GM18520 (cell line): Measurements from ENCODE around the gene UBE2Q2.

Experiments
- ATAC-seq: cut with Tn5 transposase; IDR thresholded peaks from one replicate; pipeline ENCODE4 v1.9.1; 2021; ENCODE audit not compliant: unreplicated experiment

The UBE2Q2 gene

DNA sequence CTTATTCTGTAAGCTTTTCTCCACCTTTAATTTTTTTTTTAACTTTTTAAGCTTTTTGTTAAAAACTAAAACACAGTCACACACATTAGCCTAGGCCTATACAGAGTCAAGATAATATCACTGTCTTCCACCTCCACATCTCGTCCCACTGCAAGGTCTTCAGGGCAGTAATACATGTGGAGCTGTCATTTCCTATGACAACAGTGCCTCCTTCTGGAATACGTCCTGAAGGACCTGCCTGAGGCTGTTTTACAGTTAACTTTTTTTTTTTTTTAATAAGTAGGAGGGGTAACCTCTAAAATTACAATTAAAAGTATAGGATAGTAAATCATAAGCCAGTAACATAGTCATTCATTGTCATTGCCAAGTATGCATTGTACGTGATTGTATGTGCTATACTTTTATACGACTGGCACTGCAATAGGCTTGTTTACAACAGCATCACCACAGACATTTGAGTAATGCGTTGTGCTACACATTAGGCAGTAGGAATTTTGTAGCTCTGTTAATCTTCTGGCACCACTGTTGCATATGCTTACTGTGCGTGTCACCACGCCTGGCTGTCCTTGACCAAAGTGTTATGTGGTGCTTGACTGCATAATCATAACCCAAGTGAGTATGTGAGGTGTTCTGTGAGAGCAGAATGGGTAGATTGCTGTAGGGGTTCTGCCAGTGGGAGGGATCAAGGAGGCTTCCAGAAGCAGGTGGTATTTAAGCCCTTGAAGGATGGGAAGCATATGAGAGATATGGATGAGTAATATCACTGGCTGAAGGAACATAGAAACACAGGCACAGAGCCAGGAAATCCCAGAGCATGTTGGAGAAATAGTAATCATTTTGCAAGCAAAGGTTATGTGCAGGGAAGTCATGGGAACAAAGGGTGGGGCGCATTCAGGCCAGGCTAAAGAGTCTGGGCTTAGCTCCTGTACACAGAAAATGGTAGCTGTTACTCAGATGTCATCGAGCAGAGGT is 78.8 kb downstream of the UBE2Q2 start:
- no peak for ATAC-seq

DNA sequence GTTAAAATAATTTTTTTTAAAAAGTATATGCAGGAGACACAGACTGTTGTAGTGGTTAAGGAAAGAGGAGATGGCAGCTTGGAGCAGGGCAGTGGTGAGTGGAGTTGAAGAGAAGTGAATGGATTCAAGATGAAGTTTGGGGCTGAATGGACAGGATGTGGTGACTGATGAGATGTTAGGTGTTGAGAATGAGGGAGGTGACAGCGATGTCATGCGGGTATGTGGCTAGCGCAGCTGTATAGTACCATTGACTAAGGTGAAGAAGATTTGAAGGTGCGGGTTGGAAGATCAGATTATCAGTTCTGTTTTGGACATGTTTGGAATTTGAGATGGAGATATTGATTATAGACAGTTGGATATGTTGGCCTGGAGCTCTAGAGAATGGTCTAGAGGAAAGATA is 80.5 kb downstream of the UBE2Q2 start:
- no peak for ATAC-seq

DNA sequence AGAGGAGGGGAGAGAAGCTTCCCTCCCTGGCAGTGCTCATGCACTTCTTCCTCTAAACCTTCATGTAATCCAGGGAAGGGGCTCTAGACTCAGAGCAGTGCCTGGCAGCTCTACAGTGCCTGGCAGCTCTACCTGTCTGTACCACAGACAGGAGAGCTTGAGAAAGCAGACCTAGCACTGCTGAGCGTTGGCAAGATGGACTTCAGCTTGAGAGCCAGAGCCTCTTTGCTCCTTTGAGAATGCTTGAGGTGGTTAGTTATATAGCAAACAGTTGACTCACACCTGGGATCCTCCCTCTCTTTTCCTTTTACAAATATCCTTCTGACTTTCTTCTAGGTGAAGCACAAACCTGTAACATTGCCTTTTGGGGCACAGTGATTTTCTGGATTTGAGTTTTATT is 81.3 kb downstream of the UBE2Q2 start:
- no peak for ATAC-seq

DNA sequence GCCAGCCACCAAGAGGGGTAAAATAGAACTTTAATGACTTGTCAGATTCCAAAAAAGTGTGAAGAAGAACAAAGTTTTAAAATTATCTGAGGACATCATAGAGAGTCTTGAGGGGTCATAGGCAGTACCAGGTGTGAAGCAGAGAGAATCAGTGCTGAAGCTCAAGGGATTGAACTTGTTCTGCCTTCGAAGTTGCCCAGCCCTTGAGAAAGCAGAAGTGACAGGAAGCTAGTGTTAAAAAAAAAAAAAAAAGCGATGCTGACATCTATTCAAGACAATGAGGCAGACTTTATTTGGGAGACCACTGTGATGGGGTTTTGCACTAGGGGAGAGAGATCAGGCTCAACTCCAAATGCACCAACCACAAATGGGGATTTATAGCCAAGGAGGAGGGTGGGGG is 82.2 kb downstream of the UBE2Q2 start:
- ATAC-seq = no peak

DNA sequence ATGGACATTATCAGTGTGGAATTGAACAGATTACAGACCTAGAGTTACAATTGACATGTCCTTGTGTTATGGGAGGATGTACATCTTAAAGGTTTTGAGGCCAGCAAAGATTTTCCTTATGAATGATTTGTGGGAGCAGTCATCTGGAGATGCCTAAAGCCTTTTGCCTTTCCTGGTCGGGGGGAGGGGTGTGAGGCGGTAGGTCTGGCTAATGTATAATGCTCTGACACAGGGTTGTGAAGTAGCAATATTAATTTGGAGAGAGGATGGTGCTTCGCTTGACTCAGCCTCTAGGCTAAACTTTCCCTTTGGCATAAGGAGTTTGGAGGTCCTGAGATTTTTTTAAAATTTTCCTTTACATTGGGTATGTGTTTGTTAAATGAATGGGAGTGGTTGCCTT is 83.7 kb downstream of the UBE2Q2 start:
- no peak for ATAC-seq

DNA sequence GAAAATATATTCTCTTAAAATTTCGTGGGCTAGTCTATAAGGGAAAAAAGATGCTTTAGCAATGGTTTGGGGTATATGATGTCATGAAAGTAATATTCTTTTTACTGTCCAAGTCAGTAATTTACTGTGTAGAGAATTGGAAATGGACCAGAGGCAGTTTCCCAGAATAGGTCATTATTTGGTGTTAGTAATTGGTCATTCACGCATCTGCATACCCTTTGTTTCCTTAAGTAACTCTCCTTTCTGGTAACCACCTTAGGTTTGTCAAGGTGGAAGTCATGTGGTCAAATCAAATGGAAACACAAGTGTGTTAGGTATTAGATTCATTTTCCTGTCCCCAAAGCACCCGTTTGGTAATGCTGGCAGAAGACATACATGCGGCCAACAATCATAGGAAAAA is 84.4 kb downstream of the UBE2Q2 start:
- ATAC-seq = no peak

DNA sequence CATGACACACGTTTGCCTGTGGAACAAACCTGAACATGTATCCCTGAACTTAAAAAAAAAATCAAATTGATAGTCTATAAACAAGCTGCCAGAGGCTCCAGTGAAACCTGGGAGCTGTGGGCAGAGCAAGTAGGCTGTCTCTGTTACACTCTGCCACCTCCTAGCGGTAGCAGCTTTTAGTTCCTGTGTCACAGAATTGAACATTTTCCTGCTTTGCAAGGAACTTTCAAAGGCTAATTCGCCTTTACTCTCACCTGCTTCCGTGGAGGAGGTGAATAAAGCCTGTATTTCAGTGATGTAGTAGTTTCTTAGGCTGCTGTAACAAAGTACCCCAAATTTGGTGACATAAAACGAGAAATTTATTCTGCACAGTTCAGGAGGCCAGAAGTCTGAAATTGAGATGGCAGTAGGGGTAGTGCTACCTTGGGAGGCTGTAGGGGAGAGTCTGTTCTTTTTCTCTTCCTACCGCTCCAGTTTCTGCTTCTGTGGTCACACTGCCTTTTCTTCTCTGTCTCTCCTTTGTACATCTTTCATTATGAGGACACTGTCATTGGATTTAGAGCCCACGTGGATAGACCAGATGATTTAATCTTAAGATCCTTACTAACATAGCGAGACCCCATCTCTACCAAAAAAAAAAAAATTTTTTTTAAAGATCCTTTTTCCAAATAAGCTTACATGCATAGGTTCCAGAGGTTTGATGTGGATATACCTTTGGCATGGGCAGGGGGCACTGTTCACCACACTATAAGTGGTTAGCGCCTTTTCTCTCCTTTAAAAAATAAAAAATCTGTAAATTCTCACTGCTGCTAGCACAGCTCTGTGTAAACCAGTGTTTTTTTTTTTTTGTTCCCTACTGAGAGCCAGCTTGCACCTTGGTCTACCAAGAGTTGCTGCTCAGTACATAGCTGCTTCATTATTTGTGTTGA is 85.7 kb downstream of the UBE2Q2 start:
- no peak for ATAC-seq

DNA sequence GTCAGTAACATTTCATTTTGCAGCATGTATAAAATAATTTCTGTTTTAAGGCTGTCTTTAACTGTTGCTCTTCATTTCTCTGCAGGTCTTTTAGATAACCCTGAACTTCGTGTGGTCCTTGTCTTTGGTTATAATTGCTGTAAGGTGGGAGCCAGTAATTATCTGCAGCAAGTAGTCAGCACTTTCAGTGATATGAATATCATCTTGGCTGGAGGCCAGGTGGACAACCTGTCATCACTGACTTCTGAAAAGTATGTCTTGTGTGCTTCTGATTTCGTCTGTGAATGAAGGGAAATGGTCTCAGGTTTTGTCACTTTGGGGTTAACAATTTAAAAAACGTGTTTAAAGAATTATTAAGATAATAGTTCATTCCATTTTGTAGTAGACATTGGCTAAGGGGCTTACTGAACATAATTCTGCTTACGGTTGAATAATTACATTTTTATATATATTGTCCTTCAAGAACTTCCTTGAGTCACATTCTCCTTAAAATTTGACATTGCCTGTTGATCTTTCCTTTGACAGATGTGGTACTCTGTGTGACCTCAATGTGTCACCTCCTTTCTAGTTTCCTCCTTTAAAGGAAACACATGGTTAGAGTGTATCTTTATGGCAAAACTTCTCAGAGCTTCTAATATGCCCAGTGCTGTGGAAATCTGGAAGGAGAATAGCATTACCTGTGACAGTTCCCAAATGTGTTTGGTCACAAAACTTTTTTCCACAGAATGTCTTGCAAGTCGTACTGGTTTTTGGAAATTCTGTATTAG is 86.7 kb downstream of the UBE2Q2 start:
- no peak for ATAC-seq

DNA sequence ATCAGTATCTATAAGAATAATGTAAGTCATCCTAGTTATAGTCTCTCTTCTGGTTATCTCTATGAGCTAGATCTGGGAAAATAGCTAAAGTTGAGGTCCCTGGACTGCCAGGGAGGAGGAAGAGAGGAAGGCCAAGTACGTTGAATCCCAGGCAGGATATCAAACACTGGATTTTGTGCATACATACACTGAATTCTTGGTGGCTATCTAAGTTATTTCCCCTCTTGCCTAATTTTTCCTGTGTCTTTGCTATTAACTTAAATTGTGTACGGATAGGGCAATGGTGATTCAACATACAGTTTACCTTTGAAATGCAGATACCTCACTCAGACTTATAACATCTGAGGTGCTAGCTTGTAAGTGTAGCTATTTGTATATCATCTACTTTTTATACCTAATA is 87.6 kb downstream of the UBE2Q2 start:
- no peak for ATAC-seq

DNA sequence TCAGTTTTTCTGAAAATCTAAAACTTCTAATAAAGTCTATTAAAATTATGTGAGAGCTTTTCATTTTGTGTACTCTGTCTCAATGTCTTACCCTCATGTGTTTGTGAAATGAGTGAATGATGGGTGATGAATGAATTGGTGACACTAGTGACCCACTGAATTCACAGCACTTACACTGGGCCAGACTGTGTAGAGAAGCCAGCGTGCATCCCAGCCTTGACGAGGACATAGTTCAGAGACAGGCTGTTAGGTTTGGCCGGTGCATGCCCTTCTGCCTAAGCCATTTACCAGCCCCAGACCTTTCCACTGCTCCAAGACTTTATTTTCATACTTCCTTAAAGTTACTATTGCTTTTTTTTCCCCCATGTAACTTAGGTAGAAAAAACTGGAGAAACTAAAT is 99.2 kb downstream of the UBE2Q2 start:
- no peak for ATAC-seq

DNA sequence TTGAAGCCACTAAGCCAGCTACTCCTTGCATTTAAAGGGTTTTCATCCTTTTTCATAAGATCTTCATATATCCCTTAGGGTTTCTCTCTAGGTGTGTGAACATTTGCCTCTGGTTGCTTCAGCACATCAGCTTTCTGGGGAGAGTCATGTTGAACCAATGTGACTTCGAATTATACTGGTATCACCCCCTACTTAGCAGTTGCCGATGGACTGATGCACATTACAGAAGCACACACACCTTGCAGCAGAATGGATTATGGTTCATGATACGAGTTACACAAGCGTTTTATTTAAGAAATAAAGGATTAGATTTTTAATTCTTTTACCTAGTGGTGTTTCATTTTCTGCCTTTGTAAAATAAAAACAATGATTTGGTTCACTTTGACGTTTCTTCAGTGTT is 100.0 kb downstream of the UBE2Q2 start:
- no peak for ATAC-seq

DNA sequence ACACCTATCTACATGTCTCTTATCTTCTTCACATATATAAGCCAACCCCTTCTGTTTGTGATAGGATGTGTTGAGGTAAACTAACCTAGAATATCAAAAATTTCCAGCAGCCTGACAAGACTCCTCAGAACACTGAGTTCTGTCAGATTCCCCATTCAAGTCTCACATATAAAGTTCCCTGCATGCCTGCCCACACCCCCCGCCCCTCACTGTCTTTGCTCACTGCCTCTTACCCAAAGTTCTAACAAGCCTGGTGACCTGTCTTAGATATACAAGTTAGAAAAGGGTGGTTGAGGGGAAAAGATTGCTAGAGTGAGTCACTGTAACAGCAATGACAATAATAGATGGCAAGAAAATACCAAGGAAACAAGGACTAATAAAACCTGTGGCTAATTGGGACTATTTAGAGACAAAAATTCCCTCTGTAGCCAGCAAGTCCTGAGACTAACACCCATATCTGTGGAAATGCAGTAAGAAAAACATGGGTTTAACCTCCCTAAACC is 100.5 kb downstream of the UBE2Q2 start:
- ATAC-seq = no peak

DNA sequence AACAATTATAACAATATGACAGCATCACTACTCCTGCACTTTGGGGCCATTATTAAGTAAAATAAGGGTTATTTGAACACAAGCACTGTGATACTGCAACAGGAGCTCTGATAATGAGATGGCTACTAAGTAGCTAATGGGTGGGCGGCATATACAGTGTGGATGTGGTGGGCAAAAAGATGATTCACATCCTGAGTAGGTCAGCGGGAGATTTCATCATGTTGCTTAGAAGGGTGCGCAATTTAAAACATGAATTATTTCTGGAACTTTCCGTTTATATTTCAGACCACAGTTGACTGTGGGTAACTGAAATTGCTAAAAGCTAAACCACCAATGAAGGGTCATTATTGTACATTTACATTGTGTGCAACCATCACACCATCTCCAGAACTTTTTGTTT is 102.7 kb downstream of the UBE2Q2 start:
- no peak for ATAC-seq

DNA sequence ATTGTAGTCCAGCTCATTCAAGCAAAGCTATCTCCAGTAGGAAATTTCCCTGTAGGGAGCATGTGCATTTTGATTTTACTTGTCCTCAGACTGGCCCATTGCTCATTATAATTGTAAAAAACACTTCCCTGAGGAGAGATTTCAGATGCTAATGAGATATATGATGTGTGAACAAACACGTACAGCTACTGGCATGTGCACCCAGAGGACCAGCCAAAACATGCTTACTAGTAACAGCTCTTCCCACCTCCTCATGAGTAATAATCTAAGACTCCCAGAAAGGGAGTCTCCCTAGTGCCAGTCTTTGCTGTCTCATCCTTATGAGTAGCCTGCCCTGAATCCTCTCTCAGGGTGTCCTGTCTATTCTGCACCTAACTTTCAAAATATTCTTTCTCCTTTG is 103.8 kb downstream of the UBE2Q2 start:
- no peak for ATAC-seq

DNA sequence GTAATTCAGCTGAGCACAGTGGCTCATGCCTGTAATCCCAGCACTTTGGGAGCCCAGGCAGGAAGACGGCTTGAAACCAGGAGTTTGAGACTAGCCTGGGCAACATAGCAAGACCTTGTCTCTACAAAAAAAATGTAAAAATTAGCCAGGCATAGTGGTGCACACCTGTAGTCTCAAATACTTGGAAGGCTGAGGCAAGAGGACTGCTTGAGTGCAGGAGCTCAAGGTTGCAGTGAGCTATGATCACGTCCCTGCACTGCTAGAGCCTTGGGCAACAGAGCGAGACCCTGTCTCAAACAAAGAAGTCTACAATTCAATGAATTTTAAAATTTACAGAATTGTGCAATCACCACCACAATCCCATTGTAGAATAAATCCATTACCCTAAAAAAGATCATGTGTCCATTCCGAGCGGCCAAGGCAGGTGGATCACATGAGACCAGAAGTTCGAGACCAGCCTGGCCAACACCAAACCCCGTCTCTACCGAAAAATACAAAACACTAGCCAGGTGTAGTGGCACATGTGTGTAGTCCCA is 105.6 kb downstream of the UBE2Q2 start:
- ATAC-seq = no peak
